GM12878 (cell line): Measurements from ENCODE around the gene SUFU.

Experiments
- CREB1 ChIP-seq: IDR thresholded peaks from 2 replicates; pipeline ENCODE4 v1.6.1; 2012; ENCODE audit warnings: low read depth, mild to moderate bottlenecking, inconsistent platforms
- CTCF ChIP-seq, 3 experiments: IDR thresholded peaks in 2 of 3; conservative IDR thresholded peaks in 1 of 3; 2 replicates each; pipeline ENCODE4 v1.5.1; 2011; ENCODE audit warnings: low read depth in 3 of 3, low read length in 3 of 3, mild to moderate bottlenecking in 3 of 3, control low read depth in 2 of 3, moderate library complexity in 2 of 3, inconsistent platforms in 1 of 3, mixed read lengths in 1 of 3; ENCODE audit not compliant: control insufficient read depth in 2 of 3, insufficient read depth in 1 of 3; ENCODE audit errors: extremely low read depth in 1 of 3
- EZH2 ChIP-seq: IDR thresholded peaks from 2 replicates; pipeline ENCODE4 v1.6.1; 2012; ENCODE audit warnings: low read depth, mild to moderate bottlenecking, control low read depth, inconsistent platforms, low read length, borderline replicate concordance; ENCODE audit not compliant: control insufficient read depth
- IKZF1 ChIP-seq: fragments of 450-650 bp; conservative IDR thresholded peaks from 2 replicates; pipeline ENCODE4 v1.6.1; 2017; ENCODE audit warnings: antibody characterized with exemption, mild to moderate bottlenecking
- IKZF2 ChIP-seq, 2 experiments: fragments of 450-650 bp; IDR thresholded peaks; 2 replicates each; pipeline ENCODE4 v1.6.1; 2017; ENCODE audit warnings: mild to moderate bottlenecking in 2 of 2, moderate library complexity in 2 of 2
- MTA2 ChIP-seq: fragments of 450-650 bp; IDR thresholded peaks from 2 replicates; pipeline ENCODE4 v1.6.1; 2016; ENCODE audit warnings: low read depth, mild to moderate bottlenecking, moderate library complexity
- MTA3 ChIP-seq: IDR thresholded peaks from 2 replicates; pipeline ENCODE4 v1.6.1; 2012; ENCODE audit warnings: low read length, inconsistent platforms, borderline replicate concordance
- POLR2A ChIP-seq: IDR thresholded peaks from 2 replicates; pipeline ENCODE4 v1.6.1; 2011; ENCODE audit warnings: low read depth, mild to moderate bottlenecking, low read length
- POLR2AphosphoS5 ChIP-seq: IDR thresholded peaks from 2 replicates; pipeline ENCODE4 v1.6.1; 2011; ENCODE audit warnings: mild to moderate bottlenecking, low read length, inconsistent platforms
- RAD51 ChIP-seq: fragments of 450-650 bp; IDR thresholded peaks from 2 replicates; pipeline ENCODE4 v1.6.1; 2016; ENCODE audit warnings: moderate library complexity, mild to moderate bottlenecking, inconsistent platforms
- ZNF207 ChIP-seq: fragments of 450-650 bp; IDR thresholded peaks from 2 replicates; pipeline ENCODE4 v1.6.1; 2014; ENCODE audit warnings: antibody characterized with exemption, mild to moderate bottlenecking, borderline replicate concordance
- ZNF274 ChIP-seq: IDR thresholded peaks from one replicate; pipeline ENCODE4 v1.8.0; 2011; ENCODE audit not compliant: insufficient read length, insufficient read depth
- TF ChIP-seq, protein P1 (sequence below): fragments of 450-650 bp; IDR thresholded peaks from 2 replicates; pipeline ENCODE4 v1.6.1; 2018; ENCODE audit warnings: borderline replicate concordance, mild to moderate bottlenecking; ENCODE audit not compliant: partially characterized antibody

DNA sequence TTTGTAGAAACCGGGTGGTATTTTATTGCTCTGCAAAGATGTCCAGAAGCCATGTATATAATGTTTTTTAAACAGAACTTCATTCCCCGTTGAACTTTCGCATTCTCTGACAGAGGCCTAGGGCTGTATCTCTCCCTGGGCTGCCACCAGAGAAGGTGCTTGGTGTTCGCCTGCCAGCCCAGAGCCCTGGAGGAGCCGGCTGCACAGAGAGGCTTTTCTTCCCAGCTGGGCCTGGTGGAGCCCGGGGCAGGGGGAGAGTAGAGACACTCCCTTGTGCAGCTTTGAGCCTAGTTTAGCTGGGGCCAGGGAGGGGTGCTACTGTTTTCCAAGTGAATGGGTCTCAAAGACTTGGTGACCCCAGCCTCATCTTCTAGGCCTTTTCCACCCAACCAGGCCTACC is 126.9 kb downstream of the SUFU start:
- TF ChIP-seq IKZF2 (IDR thresholded peaks at IDR 0.05) (no peak), MTA2 (no peak), ZNF207 (no peak), EZH2 (no peak), POLR2A (no peak), IKZF1 (no peak), ZNF274 (no peak), RAD51 (no peak), CREB1 (no peak), CTCF (IDR thresholded peaks at IDR 0.05 in 2 of 3, conservative IDR thresholded peaks at IDR 0.05 in 1 of 3; ENCODE audit: control insufficient read depth in 2 of 3, extremely low read depth in 1 of 3, insufficient read depth in 1 of 3, low read depth in 3 of 3, low read length in 3 of 3) (no peak), POLR2AphosphoS5 (no peak), MTA3 (no peak)
- TF ChIP-seq, protein P1, sequence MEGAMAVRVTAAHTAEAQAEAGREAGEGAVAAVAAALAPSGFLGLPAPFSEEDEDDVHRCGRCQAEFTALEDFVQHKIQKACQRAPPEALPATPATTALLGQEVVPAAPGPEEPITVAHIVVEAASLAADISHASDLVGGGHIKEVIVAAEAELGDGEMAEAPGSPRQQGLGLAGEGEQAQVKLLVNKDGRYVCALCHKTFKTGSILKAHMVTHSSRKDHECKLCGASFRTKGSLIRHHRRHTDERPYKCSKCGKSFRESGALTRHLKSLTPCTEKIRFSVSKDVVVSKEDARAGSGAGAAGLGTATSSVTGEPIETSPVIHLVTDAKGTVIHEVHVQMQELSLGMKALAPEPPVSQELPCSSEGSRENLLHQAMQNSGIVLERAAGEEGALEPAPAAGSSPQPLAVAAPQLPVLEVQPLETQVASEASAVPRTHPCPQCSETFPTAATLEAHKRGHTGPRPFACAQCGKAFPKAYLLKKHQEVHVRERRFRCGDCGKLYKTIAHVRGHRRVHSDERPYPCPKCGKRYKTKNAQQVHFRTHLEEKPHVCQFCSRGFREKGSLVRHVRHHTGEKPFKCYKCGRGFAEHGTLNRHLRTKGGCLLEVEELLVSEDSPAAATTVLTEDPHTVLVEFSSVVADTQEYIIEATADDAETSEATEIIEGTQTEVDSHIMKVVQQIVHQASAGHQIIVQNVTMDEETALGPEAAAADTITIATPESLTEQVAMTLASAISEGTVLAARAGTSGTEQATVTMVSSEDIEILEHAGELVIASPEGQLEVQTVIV: no peak
